Colonic mucosa (tissue), 4 donors: ENCODE data around the gene TDP1. TPM values are rescaled to one million over a fixed set of nuclear protein-coding genes. Genes with fewer than 3 reads are reported as not detected.

ENCODE experiments used
- DNase-seq: peaks from one replicate; pipeline ENCODE4 v3.0.0-alpha.2; 2020
- H3K27ac ChIP-seq: fragments of 200-600 bp; one replicate; pipeline ENCODE4 v1.8.0; 2021
- H3K27me3 ChIP-seq: fragments of 200-600 bp; one replicate; pipeline ENCODE4 v1.8.0; 2021
- H3K36me3 ChIP-seq: fragments of 200-600 bp; one replicate; pipeline ENCODE4 v1.8.0; 2021
- H3K4me1 ChIP-seq: fragments of 200-600 bp; one replicate; pipeline ENCODE4 v1.8.0; 2021; ENCODE audit warnings: mild to moderate bottlenecking
- H3K4me3 ChIP-seq: fragments of 200-600 bp; one replicate; pipeline ENCODE4 v1.8.0; 2021
- H3K9ac ChIP-seq, 2 donors: one replicate each; pipeline ENCODE4 v1.7.0; 2013; ENCODE audit warnings: control low read depth in 2 of 2, low read depth in 2 of 2, low read length in 2 of 2
- H3K9me3 ChIP-seq: fragments of 200-600 bp; one replicate; pipeline ENCODE4 v1.8.0; 2021
- CTCF ChIP-seq: fragments of 200-600 bp; IDR thresholded peaks from one replicate; pipeline ENCODE4 v1.8.0; 2022; ENCODE audit warnings: antibody characterized with exemption, mild to moderate bottlenecking
- intact Hi-C: fragments of 100-400 bp; cut with DNase I; formaldehyde crosslinking; loops from one replicate; pipeline ENCODE4 v1.14.1; 2022
- total RNA-seq, 2 donors: library from RNA; stranded (reverse); fragmentation: NEBNext Ultra II Directional in 1 of 2; extraction: Animal tissue kit (Norgen Biotek cat#: 25700) in 1 of 2; gene quantifications; one replicate each; pipeline ENCODE4 v1.2.1, GENCODE V29; 2021
- donor health status: healthy.
- donor health status: DM: no; HTN: no; CAD: no.
- donor health status: DM: no; HTN: no; CAD: no.

TDP1 gene
- total RNA-seq, 2 donors from 2014 or later, result 20.0 to 33.3 TPM

GRCh38 chr14:90003526-90004307, 48.0 kb downstream of the TDP1 start:
- no peak for TF ChIP-seq CTCF
- no peaks in the 10 kb centered on the region for H3K4me1 ChIP-seq
- DNase-seq, result no peak
- intact Hi-C loops, result no loop called here
- H3K27ac ChIP-seq, result no peak overlapping the region
- H3K9ac ChIP-seq, result no peak overlapping the region
- H3K36me3 ChIP-seq, result no peaks in the 10 kb centered on the region
- no peaks in the 10 kb centered on the region for H3K27me3 ChIP-seq
- H3K9me3 ChIP-seq, result no peaks in the 10 kb centered on the region
- no peak overlapping the region for H3K4me3 ChIP-seq

GRCh38 chr14:90005441-90005840, 49.7 kb downstream of the TDP1 start:
- no peaks in the 10 kb centered on the region for H3K27me3 ChIP-seq
- H3K9ac ChIP-seq, result no peak overlapping the region
- H3K9me3 ChIP-seq, result no peaks in the 10 kb centered on the region
- no peak overlapping the region for H3K4me3 ChIP-seq
- intact Hi-C loops, result no loop called here
- no peak overlapping the region for H3K27ac ChIP-seq
- no peak for DNase-seq
- H3K4me1 ChIP-seq, result no peaks in the 10 kb centered on the region
- H3K36me3 ChIP-seq, result no peaks in the 10 kb centered on the region
- TF ChIP-seq CTCF, result no peak

- TF ChIP-seq CTCF, result no peak
- no peaks in the 10 kb centered on the region for H3K4me1 ChIP-seq
- H3K27ac ChIP-seq, result no peak overlapping the region
- H3K9ac ChIP-seq, result no peak overlapping the region
- H3K4me3 ChIP-seq, result no peak overlapping the region
- no peak for DNase-seq
- intact Hi-C loops, result no loop called here
- no peaks in the 10 kb centered on the region for H3K36me3 ChIP-seq
- no peaks in the 10 kb centered on the region for H3K9me3 ChIP-seq
- H3K27me3 ChIP-seq, result no peaks in the 10 kb centered on the region
Observed at GRCh38 chr14:90005939-90006530, 50.3 kb downstream of the TDP1 start.

GRCh38 chr14:90017371-90017770, 61.6 kb downstream of the TDP1 start:
- no peaks in the 10 kb centered on the region for H3K36me3 ChIP-seq
- intact Hi-C loops, result no loop called here
- H3K4me1 ChIP-seq, result no peaks in the 10 kb centered on the region
- H3K27ac ChIP-seq, result no peak overlapping the region
- TF ChIP-seq CTCF, result no peak
- no peaks in the 10 kb centered on the region for H3K27me3 ChIP-seq
- DNase-seq, result no peak
- no peak overlapping the region for H3K9ac ChIP-seq
- no peaks in the 10 kb centered on the region for H3K9me3 ChIP-seq
- no peak overlapping the region for H3K4me3 ChIP-seq

GRCh38 chr14:90019824-90020523, 64.2 kb downstream of the TDP1 start:
- H3K9ac ChIP-seq, result no peak overlapping the region
- H3K9me3 ChIP-seq, result no peaks in the 10 kb centered on the region
- TF ChIP-seq CTCF, result no peak
- intact Hi-C loops, result no loop called here
- no peak overlapping the region for H3K4me3 ChIP-seq
- no peak overlapping the region for H3K27ac ChIP-seq
- no peaks in the 10 kb centered on the region for H3K4me1 ChIP-seq
- DNase-seq, result no peak
- H3K36me3 ChIP-seq, result no peaks in the 10 kb centered on the region
- no peaks in the 10 kb centered on the region for H3K27me3 ChIP-seq
